ENCODE measurements around the gene NCEH1.
A peak's percentile ranks its signal among the peaks of the same experiment; 100 is the strongest.
"Not testable (repeated sequence)": the region's sequence is repeated elsewhere in the genome, so short reads cannot be mapped to it uniquely, and the experiment has no call there.

The NCEH1 gene

GRCh38 chr3:172710664-172711453 is at the start of gene NCEH1:
TSS of gene NCEH1 (minus strand) at chr3:172711067. CDS start at chr3:172710984, 83 bp downstream.
- peak; percentile 96 for DNase-seq

DNA sequence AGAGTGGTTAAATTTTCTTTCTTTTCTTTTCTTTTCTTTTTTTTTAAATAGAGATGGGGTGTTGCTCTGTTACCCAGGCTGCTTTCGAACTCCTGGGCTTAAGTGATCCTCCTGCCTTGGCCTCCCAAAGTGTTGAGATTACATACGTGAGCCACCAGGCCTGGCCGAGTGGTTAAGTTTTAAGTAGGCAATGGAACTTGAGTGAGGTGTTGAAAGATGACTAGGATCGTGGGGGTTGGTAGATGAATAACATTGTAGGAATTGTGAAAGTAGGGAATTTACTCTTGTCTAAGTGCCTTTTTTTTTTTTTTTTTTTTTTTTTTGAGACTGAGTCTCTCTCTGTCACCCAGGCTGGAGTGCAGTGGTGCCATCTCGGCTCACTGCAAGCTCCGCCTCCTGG is 49.5 kb upstream of the NCEH1 start:
- peak; percentile 7 for DNase-seq

DNA sequence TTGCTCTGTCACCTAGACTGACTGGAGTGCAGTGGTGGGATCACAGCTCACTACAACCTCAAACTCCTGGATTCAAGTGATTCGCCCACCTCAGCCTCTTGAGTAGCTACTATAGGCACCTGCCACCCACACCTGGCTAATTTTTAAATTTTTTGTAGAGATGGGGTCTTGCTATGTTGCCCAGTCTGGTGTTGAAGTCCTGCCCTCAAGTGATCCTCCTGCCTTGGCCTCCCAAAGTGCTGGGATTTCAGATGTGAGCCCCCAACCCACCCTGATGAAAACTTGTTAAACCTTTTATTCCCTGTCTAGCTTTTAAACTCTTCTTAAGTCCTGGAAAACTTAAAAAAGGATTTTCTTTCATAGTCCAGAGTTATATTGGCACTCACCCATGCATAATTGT is 42.3 kb upstream of the NCEH1 start:
- DNase-seq: no peak

GRCh38 chr3:172752651-172753050 is 41.8 kb upstream of the NCEH1 start:
- DNase-seq: no peak

DNA sequence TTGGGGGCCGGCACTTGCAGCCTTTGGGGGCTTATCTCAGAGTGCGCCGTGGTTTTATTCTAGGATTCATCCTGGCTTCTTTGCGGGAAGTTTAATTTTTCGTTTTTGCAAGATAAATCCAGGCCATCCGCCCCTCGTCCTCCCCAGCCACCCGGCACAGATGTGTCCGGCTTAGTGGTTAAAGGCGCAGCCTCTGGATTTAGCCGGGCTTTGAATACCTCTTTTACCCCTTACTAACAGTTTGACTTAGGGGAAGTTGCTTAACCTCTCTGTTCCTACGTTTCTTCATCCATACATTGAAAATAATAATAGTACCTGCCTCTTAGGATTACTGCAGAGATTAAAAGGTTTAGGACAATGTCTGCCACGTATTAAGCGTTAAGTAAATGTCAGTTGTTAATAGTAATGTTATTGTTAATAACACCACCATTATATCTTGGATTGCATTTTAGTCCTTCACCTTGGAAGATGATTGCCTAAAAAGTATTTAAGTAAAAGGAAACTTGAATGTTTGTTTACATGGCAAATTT is 40.4 kb upstream of the NCEH1 start:
- DNase-seq: no peak

DNA sequence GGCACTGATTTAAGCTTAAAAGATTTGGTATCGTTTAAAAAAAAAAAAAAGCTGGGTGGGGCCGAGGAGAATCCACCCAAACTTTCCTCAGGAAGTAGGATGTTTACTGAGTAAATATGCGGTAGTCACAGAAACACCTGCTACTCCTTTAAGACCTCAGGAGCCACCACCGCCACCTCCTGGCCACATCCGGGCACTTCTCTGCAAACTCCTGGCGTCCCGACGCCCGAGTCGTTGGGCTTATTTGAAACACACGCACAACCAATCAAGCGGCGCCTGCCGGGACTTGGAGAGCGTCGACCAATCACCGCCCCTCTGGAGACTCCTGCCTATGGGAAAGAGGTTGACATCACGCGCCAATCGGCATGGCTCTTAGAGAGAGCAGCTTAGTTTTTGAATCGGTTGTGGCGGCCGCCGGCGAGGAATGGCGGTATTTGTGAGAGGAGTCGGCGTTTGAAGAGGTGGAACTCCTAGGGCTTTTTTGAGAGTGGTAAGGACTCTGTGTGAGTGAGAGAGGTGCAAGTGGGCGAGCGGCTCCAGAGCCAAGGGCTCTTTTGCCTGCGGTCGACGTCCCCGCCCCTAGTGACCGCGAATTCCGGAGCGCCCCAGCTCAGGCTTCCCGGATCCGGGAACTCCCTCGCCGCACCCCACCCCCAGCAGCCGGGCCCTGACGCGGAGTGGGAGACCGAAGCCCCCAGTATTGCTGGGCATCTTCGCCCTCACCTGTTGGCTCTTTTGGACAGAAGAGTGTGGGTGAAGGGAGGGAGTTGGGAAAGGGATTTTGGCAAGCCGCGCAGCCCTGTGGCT is 39.7 kb upstream of the NCEH1 start, which contains the start of gene ECT2:
Gene ECT2 (plus strand): TSS at position 359 of the 807 bp plus-strand sequence. CDS start 3,805 bp downstream, outside the sequence.
- peak; percentile 99 for DNase-seq

GRCh38 chr3:172750069-172750367 is 39.2 kb upstream of the NCEH1 start:
- no peak for DNase-seq

- peak; percentile 90 for DNase-seq
These were observed 38.5 kb upstream of the NCEH1 start for GRCh38 chr3:172749230-172749965.

DNA sequence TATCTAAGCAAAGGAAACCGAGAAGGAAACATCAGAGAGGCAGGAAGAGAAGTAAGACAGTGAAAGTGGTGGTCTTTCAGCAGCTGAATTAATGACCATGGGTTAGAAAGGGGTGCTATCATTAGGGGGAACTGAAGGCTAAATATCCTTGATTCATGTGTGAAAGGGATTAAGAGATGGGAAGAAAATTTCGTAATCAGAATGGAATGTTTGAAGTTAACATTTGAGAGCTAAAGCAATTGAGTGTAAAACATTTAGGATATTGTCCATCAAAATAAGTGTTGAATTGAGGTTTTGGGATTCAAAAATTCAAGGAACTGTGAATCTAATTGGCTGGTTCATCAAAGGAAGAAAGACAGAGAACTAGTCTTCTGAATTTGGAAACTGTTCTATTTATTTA is 35.6 kb upstream of the NCEH1 start:
- peak; percentile 48 for DNase-seq

GRCh38 chr3:172739462-172739861 is 28.6 kb upstream of the NCEH1 start:
- no peak for DNase-seq

DNA sequence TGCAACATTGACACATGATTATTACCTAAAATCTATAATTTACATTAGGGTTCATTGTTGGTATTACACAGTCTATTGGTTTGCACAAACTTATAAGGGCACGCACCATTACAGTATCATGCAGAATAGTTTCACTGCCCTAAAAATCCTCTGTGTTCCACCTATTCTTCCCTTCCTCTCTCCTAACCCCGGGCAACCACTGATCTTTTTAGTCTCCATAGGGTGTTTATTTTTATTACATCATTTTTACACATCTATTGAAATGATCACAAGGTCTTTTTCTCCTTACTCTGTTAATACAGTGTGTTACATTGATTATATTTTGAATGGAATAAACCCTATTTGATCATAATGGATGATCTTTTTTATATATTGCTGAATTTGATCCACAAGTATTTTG is 24.1 kb upstream of the NCEH1 start:
- no peak for DNase-seq

GRCh38 chr3:172726380-172726779 is 15.5 kb upstream of the NCEH1 start:
- DNase-seq: no peak

- not testable (repeated sequence) for DNase-seq
These were observed 11.7 kb upstream of the NCEH1 start for GRCh38 chr3:172722536-172723040.

GRCh38 chr3:172717493-172718088 is 6.7 kb upstream of the NCEH1 start:
- DNase-seq: peak; percentile 16

- no peak for DNase-seq
These were observed 5.6 kb upstream of the NCEH1 start for GRCh38 chr3:172716476-172716875.

DNA sequence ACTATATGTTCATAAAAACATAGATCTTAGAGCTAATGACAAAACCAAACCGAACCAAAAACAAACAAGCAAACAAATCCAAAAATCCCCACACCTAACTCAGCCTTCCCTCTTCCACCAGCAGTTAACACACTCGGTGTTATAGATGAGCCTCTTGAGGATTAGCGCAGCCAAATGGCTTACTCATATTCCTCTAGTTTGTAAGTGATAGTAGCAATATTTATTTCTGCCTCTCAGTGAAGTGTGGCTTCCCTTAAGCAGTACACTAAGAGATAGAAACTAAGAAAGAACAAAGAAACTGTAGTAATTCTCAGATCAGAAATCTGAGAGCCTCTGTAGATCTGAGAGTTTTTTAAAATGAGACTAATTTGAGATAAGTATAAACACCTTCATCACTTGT is 2.4 kb upstream of the NCEH1 start:
- no peak for DNase-seq

GRCh38 chr3:172711454-172711795 is 558 bp upstream of the NCEH1 start:
- no peak for DNase-seq

- DNase-seq: no peak
These were observed 848 bp downstream of the NCEH1 start for GRCh38 chr3:172709774-172710663.

DNA sequence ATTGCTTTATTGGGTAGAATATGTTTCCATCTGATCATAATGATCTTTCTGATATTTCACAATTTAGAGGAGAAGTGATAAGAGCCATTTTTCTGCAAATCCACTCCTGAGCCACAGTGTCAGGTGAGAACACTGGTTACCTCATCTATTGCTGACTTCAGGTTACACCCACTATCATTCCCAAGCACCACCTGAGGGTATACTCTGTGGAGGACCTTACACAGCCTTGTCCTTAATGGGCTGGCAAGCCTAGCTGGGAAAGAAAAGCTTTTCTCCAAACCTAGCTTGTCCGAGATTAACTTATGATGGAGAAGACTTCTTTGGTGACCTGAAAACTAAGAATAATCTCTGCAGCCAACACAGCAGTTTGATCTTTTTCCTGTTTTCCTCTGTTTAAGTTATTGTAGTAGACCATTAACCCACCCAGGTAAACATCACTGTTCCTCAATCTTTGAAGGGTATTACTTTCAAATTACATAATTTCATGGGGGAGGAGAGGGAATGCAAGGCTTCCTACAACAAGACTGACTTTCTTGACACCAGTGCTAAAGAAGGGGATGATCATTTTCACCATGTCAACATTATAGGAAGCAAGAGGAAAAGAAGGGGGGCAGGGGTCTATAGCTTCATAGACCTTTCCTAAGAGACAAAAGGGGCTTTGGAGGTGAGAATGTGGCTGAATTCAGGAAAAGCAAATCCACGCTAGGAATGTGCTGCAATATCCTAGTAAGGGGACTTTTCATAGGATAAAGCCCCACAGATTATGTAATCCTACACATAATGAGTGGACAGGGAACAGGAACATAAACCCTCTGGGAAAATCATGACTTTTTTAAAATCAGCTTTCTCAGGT is 1.7 kb downstream of the NCEH1 start:
- no peak for DNase-seq

DNA sequence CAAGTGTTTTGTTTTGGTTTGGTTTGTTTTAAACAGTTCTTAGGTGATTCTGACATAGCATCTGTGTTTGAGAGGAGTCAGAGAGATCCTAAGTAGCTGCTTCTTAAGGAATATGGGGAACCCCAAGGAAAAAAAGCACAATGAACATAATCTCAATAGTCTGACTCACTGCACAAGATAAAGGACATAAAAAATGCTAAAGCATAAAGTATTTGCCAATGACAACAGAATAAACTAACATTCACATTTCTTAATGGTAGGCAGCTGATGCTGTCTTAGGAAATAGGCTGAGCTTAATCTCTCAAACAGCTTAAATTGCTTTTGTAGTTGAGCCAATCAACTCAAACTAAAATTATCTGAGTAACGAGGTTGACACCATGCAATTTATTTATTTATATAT is 2.9 kb downstream of the NCEH1 start:
- peak; percentile 41 for DNase-seq

GRCh38 chr3:172707030-172707429 is 3.8 kb downstream of the NCEH1 start:
- no peak for DNase-seq
